ENCODE data around the gene SSH2.
"Not testable (repeated sequence)": the region's sequence is repeated elsewhere in the genome, so short reads cannot be mapped to it uniquely, and the experiment has no call there.

SSH2 gene

GRCh38 chr17:29862127-29862526 lies 67.9 kb downstream of the SSH2 start:
- Histone ChIP-seq H3K4me3 (IDR thresholded peaks at IDR 0.05; ENCODE audit: insufficient read depth, low read depth, low read length) (no peak overlapping the region), H3K4me2 (no peak overlapping the region), H4K20me1 (ENCODE audit: insufficient read depth) (no peaks in the 10 kb centered on the region), H3K4me1 (ENCODE audit: low read depth, poor library complexity, severe bottlenecking) (no peaks in the 10 kb centered on the region), H3K27me3 (ENCODE audit: insufficient read depth, low read depth) (no peaks in the 10 kb centered on the region), H3K9ac (no peak overlapping the region), H3K79me2 (ENCODE audit: insufficient read depth, low read depth) (0 out of 2 replicates have a peak, but pooled peaks cover 3% of the 10 kb centered on the region), H2AFZ (ENCODE audit: low read depth) (no peak overlapping the region), H3K27ac (no peak overlapping the region), H3K36me3 (ENCODE audit: insufficient read depth) (no peaks in the 10 kb centered on the region)
- TF ChIP-seq, protein P1, sequence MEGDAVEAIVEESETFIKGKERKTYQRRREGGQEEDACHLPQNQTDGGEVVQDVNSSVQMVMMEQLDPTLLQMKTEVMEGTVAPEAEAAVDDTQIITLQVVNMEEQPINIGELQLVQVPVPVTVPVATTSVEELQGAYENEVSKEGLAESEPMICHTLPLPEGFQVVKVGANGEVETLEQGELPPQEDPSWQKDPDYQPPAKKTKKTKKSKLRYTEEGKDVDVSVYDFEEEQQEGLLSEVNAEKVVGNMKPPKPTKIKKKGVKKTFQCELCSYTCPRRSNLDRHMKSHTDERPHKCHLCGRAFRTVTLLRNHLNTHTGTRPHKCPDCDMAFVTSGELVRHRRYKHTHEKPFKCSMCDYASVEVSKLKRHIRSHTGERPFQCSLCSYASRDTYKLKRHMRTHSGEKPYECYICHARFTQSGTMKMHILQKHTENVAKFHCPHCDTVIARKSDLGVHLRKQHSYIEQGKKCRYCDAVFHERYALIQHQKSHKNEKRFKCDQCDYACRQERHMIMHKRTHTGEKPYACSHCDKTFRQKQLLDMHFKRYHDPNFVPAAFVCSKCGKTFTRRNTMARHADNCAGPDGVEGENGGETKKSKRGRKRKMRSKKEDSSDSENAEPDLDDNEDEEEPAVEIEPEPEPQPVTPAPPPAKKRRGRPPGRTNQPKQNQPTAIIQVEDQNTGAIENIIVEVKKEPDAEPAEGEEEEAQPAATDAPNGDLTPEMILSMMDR (conservative IDR thresholded peaks at IDR 0.05; ENCODE audit: low read depth, low read length) = no peak

DNA sequence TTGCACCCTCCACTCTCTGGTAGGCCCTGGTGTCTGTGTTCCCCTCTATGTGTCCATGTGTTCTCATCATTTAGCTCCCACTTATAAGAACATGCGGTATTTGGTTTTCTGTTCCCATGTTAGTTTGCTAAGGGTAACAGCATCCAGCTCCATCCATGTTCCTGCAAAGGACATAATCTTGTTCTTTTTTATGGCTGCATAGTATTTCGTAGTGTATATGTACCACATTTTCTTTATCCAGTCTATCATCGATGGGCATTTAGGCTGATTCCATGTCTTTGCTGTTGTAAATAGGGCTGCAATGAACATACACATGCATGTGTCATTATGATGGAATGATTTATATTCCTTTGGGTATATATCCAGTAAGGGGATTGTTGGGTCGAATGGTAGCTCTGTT lies 70.6 kb downstream of the SSH2 start:
- H3K27ac ChIP-seq; H2AFZ ChIP-seq (ENCODE audit: low read depth); H4K20me1 ChIP-seq (ENCODE audit: insufficient read depth); H3K79me2 ChIP-seq (ENCODE audit: insufficient read depth, low read depth); H3K9ac ChIP-seq; H3K36me3 ChIP-seq (ENCODE audit: insufficient read depth); H3K4me1 ChIP-seq (ENCODE audit: low read depth, poor library complexity, severe bottlenecking); H3K27me3 ChIP-seq (ENCODE audit: insufficient read depth, low read depth); H3K4me3 ChIP-seq (IDR thresholded peaks at IDR 0.05; ENCODE audit: insufficient read depth, low read depth, low read length); H3K4me2 ChIP-seq: not testable (repeated sequence)

DNA sequence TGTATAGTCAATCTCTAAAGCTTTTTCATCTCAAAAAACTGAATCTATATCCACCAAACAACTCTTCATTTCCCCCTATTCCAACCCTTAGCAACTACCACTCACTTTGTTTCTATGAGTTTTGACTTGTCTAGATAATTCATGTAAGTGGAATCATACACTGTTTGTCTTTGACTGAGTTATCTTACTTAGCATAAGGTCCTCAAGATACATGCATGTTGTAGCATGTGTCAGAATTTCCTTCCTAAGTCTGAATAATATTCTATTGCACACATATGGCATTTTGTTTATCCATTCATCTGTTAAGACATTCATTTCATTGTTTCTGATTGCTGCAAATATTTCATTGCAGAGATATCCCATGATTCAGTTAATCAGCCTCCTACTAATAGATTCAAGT lies 72.2 kb downstream of the SSH2 start:
- 0 out of 2 replicates have a peak, but pooled peaks cover 3% of the 10 kb centered on the region for H3K79me2 ChIP-seq (ENCODE audit: insufficient read depth, low read depth)
- H3K9ac ChIP-seq = no peak overlapping the region
- H3K4me3 ChIP-seq (IDR thresholded peaks at IDR 0.05; ENCODE audit: insufficient read depth, low read depth, low read length) = no peak overlapping the region
- H3K27me3 ChIP-seq (ENCODE audit: insufficient read depth, low read depth) = no peaks in the 10 kb centered on the region
- H3K4me1 ChIP-seq (ENCODE audit: low read depth, poor library complexity, severe bottlenecking) = no peaks in the 10 kb centered on the region
- no peak overlapping the region for H3K4me2 ChIP-seq
- no peaks in the 10 kb centered on the region for H3K36me3 ChIP-seq (ENCODE audit: insufficient read depth)
- no peaks in the 10 kb centered on the region for H4K20me1 ChIP-seq (ENCODE audit: insufficient read depth)
- H2AFZ ChIP-seq (ENCODE audit: low read depth) = no peak overlapping the region
- TF ChIP-seq, protein P1 (conservative IDR thresholded peaks at IDR 0.05; ENCODE audit: low read depth, low read length) = no peak
- no peak overlapping the region for H3K27ac ChIP-seq

DNA sequence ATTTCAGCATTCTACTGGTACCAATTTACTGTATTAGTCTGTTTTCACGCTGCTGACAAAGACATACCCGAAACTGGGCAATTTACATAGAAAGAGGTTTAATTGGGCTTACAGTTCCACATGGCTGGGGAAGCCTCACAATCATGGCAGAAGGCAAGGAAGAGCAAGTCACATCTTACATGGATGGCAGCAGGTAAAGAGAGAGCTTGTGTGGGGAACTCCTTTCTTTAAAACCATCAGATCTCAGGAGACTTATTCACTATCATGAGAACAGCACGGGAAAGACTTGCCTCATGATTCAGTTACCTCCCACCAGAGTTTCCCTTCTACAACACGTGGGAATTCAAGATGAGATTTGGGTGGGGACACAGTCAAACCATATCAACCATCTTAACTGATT lies 72.9 kb downstream of the SSH2 start:
- H3K79me2 ChIP-seq (ENCODE audit: insufficient read depth, low read depth); H3K9ac ChIP-seq; H3K27me3 ChIP-seq (ENCODE audit: insufficient read depth, low read depth); H3K4me3 ChIP-seq (IDR thresholded peaks at IDR 0.05; ENCODE audit: insufficient read depth, low read depth, low read length); H3K36me3 ChIP-seq (ENCODE audit: insufficient read depth); H4K20me1 ChIP-seq (ENCODE audit: insufficient read depth); H3K27ac ChIP-seq; H3K4me1 ChIP-seq (ENCODE audit: low read depth, poor library complexity, severe bottlenecking); H2AFZ ChIP-seq (ENCODE audit: low read depth); H3K4me2 ChIP-seq: not testable (repeated sequence)

GRCh38 chr17:29855686-29856085 lies 74.3 kb downstream of the SSH2 start:
- no peak overlapping the region for H3K4me2 ChIP-seq
- H3K4me1 ChIP-seq (ENCODE audit: low read depth, poor library complexity, severe bottlenecking) = peaks cover 10% of the 10 kb centered on the region
- no peaks in the 10 kb centered on the region for H3K36me3 ChIP-seq (ENCODE audit: insufficient read depth)
- no peak overlapping the region for H2AFZ ChIP-seq (ENCODE audit: low read depth)
- H3K79me2 ChIP-seq (ENCODE audit: insufficient read depth, low read depth) = 0 out of 2 replicates have a peak, but pooled peaks cover 3% of the 10 kb centered on the region
- no peak overlapping the region for H3K9ac ChIP-seq
- no peak overlapping the region for H3K4me3 ChIP-seq (IDR thresholded peaks at IDR 0.05; ENCODE audit: insufficient read depth, low read depth, low read length)
- TF ChIP-seq, protein P1 (conservative IDR thresholded peaks at IDR 0.05; ENCODE audit: low read depth, low read length) = no peak
- no peaks in the 10 kb centered on the region for H4K20me1 ChIP-seq (ENCODE audit: insufficient read depth)
- no peaks in the 10 kb centered on the region for H3K27me3 ChIP-seq (ENCODE audit: insufficient read depth, low read depth)
- H3K27ac ChIP-seq = no peak overlapping the region

All from KMS-11 (cell line).